Activated effector memory CD4-positive, alpha-beta T cell treated with anti-CD3 and anti-CD28 coated beads, Interleukin-2, amount 50 U/mL, for 16 hours (primary cell): Measurements from ENCODE around the gene ENTREP1.

Experiments
- DNase-seq: peaks from one replicate; pipeline ENCODE4 v3.0.0-alpha.2; 2020

ENTREP1 gene

DNA sequence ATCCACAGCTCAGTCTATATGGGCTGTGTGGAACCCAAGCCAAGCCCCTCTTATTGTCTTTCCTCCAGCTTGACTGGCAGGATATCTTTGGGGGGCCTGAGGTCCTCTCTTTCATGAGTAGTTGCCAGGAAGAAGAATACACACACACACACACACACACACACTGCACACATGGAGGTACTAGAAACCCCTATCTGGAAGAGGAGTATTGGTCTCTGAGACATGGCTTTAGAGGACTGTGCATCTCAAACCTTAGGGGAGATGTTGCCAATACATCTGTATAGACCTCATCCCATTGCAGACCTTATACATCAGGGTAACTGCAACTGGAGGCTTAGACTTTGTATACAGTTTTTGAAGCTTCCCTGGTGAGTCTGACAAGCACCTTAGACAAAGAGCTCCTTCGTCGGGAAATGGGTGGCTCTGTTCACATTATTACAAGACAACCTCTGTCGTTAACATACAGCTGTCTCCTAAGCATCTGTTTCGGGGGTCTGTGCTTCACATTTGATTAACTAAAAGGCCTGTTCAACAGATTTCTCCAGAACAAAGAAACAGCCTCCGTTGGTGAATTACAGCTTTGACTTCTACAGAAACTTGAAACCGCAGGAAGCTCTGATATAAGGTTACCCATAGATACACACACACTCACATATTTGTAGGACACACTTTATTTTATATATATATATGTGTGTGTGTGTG lies 5.5 kb upstream of the ENTREP1 start:
- no peak for DNase-seq

DNA sequence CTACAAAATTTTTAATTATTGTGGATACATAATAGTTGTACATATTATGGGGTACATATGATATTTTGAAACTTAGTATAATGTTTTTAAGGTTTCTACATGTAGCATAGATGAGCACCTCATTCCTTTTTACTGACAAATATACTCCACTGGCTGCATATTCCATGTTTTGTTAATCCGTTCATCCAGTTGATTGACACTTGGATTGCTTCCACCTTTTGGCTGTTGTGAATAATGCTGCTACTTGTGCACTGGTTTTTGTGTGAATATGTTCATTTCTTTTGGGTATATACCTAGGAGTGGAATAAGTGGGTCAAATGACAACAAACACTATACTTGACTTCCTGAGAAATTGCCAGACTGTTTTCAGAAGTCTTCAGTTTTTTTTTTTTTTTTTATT lies 2.8 kb upstream of the ENTREP1 start:
- no peak for DNase-seq

DNA sequence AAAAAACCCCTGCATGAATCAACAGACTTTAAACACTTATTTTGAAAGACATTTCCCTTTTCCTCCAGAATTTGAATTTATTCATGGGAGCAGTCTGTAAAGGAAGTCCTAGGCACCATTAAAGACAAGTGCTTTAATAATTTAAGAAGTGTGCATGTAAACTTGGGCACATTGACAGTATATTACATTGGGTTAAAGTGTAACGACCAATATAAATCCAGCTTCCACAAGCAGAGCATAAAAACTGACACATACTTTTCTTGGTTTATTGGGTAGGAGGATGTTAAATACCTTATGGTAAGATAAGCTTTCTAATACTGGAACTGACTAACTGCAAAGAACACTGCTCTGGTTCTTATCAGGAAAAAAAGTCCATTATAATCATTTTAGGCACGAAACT lies 1.2 kb upstream of the ENTREP1 start:
- no peak for DNase-seq

DNA sequence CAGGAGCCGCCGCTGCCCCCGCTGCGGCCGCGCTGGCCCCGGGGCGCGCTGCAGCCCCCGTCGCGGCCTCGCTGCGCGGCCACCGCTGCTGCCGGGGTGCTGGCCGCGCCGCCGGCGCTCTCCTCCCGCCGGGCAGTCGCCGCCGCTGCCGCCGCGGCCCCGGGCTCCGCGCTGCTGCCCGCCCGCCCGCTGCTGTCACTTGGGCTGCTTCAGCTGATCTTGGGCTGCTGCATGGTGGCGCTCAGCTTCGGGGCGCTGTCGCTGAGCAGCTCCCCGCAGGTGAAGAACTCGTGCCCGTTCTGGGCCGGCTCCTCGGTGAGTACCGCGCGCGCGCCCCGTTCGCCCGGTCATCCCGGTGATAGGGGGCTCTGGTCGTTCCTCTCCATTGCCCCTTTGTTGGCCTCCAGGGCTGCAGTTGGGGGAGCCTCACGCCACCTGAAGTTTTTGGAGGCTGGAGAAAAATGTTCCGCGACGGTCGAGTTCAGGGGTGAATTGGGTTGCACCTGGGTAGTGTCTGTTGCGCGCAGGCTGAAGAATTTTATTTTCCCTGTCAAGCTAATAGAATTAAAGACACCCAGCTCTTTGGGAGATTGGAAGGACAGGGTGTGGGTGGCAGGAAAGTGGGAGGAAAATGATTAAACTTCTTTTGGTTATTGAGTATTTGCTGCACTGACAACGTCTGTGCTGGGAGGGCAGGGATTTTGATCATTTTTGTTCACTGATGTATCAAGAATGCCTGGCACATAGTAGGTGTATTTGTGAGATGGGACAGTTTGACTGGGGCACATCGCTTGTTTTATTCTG lies 596 bp downstream of the ENTREP1 start:
- DNase-seq = no peak

DNA sequence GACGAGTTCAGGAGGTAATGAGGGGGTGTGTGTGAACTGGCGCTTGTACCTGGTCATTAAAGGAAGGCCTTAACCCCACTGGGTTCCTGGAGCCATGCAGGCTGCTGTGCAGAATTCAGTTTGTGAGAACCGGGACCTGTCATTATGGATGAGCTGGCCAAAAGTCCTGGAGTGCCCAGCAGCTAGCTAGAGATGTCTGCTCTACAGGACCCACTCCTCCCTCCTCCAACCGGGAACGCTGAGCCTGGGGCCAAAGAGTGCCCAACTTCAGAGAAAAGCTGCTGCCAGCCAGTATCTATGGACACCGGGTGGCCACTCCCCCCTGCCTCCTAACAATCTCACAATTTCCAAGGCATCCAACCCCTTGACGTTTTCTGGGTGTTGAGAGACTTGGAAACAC lies 1.2 kb downstream of the ENTREP1 start:
- DNase-seq = no peak

DNA sequence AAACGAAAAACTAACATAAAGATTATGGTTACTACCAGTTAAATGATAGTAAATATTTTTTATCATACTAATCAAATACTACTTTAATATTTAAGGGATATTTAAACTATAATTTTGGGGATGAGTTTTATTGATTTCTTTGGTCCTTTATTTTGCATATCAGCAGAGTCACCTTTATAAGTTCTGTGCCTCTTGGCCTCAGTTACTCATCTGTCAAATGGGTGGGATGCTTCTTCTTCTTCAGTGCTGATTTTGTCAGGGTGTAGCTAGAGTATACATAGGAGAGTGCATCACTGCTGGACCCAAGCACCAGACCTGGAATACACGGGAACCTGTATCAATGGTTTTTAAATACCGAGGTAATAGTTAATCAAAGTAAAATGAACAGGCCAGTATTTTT lies 5.6 kb downstream of the ENTREP1 start:
- DNase-seq = no peak

DNA sequence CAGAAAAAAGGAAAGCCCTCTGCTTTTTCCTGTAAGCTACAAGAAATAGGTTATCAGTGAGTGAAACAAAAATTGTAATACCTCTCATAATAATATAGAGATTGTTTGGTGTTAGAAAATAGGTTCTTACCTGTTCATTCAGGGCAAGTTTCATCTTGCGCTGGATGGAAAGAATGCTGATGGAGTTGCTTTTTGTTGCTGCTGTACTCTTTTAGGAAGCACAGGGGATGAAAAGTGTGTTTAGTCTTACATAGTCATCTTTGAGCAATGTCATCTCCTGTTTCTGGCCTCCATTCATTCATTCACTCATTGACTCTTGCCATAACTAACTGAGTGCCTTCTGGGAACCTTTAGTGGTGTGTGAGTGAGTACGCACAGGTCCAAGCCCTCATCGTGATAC lies 6.4 kb downstream of the ENTREP1 start:
- no peak for DNase-seq

DNA sequence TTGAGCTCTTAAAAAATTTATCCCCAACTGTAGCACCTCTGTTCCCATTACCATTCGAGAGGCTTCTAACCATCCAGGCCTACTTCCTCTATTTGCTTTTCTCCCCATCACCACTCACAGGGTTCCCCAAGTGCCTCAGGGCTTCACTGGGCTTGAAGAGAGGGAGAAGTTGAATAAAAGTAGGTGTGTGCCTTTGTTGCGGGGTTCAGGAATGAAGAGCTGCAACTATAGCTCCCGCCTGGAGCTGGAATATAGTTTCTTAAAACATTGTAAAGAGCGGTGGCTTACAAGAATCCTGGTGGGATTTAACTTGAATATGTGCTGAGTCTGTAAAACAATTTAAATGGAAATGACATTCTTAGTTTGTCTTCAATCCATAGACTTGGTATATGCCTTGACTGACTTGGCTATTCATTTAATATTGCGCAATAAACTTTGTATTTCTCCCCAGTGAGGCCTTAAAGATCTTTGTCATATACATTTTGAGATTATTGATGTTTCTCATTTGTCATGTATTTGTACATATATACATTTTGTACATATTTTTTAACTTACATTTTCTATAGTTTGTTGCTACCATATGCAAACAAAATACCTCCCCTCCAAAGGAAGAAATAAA lies 7.2 kb downstream of the ENTREP1 start:
- no peak for DNase-seq

DNA sequence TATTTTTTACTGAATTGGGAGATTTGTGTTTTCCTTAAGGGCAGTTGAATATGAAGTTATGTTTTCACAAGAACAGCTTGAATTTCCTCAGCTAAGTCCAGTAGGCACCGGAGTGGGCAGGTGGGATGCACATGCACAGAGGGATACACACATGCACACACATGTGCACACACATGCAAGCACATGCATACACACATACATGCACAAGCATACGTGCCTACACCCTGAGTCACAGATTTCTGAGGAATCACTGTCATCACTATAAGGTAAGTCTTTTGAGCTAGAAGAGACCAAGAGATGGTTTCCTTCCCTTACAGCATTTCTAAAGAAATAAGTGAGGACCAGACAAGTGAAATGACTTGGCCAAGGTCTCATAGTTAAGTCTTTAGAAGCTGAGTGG lies 8.7 kb downstream of the ENTREP1 start:
- DNase-seq = no peak

DNA sequence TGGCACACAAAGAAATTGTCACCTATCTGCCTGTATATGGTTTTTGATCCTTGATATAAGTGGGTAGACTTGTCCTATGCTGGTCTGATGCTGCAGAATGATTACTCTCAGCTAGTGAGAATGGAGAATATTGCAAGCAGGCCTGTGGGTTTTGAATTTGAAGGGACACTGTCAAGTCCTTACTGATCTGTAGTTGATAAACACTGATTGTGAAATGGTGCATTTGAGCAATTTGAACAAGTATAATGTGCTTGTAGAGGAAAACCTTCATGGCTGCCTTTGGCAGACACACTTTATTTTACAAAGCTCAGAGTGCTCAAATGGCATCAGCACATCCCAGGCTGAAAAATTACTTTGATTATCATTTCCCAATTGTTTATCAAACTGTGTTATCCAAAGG lies 9.3 kb downstream of the ENTREP1 start:
- DNase-seq = no peak

DNA sequence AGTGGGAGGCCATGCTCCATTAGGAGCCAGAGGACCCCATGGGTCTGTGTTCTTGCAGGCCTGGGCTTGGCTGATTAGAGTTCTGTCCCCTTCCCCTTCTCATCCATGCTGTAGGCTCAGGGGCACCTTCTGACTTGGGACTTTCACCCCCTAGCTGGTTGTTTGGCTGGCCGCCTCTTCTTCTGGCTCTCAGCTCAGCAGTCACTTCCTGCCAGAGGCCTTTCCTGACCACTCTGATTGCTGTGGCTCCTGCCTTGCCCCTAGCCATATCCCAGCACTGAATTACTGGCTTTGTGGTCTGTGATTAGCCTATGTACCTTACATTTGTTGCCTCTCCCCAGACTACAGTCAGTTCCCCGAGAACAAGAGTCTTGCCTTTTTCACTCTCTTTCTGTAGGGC lies 14.6 kb downstream of the ENTREP1 start:
- DNase-seq = no peak

DNA sequence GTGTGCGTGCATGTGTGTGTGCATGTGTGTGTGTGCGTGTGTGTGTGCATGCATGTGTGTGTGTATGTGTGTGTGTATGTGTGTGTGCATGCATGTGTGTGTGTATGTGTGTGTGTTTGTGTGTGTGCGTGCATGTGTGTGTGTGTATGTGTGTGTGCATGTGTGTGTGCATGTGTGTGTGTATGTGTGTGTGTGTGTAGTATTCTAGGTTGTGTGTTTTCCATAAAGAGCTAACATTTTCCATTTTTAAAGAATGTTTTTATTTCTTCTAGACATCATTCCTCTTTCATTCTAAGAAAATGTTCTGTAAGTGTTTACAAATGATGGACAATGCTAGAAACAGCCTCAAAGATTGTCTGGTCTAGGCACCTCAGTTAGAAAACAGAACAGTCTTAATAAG lies 15.6 kb downstream of the ENTREP1 start:
- DNase-seq = no peak

DNA sequence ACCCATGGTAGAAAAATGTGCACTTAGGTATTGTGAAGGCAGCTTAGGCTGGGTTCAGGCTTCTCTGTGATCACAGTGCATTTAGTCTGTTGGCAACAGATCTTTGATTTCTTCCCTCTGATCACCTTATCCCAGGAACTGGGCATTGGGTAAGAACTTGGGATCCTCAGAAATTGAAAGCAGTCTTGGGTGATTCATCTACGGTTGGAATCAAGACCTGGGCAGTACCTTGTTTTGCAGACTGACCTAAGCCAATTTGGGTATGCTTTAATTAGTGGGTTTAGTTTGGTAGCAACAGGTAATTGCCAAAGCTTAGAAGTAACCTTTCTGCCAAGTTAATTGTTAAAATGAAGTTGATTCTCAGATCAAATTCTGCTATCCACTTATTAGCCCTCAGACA lies 17.8 kb downstream of the ENTREP1 start:
- DNase-seq = no peak

DNA sequence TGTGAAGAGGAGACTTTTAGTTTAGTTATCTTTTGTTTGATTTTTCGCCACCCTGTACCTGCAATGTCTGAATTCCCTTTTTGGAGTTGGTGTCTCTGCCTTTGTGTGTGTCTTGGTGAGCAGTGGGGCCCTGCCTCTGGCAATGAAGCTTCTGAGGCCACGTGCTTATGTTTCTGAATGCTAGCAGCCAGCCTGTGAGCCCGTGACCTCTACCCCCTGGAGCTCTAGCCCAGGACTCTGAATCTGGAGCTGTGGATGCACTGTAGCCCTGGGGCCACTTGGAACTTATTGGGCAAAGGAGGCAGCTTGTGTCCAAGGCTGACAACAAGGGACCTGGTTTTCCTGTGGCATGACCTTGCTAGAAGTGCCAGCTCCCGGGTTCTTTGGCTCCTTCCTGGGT lies 19.4 kb downstream of the ENTREP1 start:
- no peak for DNase-seq

DNA sequence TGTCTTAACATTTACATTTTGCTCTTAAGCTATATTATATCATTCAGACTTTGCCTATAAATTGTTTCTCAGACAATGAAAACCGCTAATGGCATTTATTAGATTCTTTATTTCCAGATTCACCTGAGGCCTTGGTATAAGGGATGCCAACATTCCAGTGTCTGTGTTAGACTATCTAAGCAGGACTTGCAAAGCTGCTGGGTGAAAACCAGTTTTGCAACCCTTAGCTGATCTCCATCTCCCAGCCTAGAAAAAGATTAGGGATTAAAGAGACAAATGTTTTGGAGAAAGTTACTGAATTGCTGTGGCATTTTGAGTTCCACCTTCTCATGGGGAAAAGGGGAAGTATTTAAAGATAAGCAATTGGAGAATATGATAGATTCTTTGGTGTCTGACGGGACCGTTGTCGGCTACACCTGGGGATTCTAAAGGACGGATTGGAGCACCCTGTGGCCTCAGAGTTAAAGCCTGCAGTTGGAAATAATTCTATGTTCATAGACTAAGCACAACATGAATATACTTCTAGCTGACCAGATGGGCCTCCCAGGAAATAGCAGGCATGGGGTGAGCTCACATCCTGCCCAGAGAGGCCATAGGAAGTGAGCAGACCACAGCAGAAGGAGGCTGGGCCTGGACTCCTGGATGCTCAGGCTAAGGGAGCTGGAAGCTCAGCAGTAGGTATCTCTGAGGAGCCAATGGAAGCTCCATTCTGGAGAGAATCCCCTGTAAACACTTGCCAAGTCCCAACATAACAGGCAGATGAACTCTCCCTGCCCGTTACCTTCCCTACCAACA lies 21.8 kb downstream of the ENTREP1 start:
- no peak for DNase-seq

DNA sequence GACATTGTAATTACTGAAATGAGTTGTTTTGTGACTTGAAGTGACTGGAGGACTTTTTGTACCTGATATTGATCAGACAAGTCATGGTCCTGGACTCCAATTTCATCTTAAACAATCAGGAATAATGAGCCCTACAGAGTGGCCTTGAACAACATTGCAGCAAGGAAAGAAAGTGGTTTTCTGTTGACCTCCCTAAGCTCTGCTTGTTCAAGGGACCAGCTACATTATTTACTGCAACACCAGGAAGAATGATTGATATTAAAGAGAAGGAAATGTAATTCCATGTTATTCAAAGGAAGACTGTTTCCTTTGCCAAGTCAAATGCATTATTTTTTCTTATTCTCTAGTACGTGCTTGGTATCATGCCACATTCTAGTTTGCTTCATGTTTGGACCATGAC lies 22.6 kb downstream of the ENTREP1 start:
- no peak for DNase-seq

DNA sequence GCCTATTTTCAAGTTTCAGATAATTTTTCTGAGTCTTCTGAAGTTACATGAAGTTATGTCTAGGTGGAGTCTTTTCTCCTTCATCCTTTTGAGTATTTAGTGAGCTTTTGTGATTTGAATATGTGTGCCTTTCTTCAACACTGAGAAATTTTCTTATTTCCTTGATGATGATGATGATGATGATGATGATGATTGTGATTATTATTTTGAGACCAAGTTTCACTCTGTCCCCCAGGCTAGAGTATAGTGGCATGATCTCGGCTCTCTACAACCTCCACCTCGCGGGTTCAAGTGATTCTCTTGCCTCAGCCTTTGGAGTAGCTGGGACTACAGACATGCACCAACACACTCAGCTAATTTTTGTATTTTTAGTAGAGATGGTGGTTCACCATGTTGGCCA lies 26.2 kb downstream of the ENTREP1 start:
- DNase-seq = no peak

DNA sequence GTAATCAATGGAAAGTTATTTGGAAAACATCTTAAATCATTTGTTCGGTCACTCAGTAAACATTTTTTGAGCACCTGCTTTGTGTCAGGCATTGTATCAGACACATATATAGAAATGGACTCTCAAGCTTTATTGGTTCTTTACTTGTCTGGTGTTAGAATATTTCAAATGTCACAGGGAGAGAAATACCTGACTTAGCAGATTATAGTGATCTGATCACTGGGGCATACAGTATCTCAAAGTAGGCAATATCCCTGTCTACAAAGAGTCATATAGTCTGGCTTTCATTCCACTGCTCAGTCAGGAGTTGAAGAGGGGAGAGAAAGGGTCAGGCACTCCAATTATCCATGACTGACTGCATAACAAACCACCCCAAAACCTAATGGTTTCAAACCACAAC lies 30.2 kb downstream of the ENTREP1 start:
- DNase-seq = no peak

DNA sequence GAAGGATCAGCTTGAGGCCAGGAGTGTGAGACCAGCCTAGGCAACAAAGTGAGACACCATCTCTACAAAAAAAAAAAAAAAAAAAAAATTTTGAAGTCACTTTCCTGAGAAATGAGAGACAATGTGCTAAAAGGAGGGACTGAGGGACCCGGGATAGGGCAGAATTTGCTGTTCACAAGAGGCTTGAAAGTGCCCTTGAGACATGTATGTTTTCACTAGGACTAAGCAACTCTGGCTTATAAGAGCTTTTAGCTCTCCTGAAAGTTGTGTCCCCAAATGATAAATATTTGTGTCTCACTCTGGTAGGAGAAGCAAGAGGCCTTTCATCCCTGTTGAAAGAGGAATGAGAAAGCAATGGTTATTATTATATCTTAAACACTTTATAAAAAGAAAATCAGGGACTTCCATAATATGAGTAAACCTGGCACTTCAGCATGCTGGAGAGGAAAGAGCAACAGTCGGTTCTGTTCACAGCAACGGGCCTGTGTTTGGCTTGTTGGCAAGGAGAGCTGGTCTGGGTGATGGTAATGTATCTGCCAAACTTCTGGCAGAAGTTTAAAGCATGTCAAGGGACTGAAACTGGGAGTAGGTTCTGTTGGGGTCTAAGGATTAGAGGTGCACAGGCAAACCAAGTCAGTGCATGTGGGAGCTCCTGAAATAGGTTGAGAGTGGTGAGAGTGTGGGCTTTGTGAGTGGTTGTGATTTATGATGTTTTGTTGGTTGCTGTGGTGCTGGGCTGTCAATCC lies 32.2 kb downstream of the ENTREP1 start:
- no peak for DNase-seq

DNA sequence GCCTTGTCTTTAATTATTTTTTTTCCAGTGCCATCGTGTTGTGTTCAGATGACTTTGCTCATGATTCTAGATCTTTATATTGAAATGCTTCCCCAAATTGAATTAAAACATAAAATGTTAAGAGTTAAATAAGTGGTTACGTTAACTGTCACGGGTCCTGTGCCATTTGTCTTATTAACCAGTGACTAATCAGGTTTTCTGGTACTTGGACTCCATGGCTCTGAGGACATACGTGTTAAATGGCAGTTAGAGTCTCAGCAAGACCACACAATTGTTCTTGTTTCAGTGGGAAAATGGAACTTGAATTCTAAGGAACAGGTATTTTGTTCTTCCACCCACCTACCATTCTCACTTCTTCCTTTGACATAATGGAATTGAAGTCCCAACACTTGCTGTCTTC lies 32.8 kb downstream of the ENTREP1 start:
- DNase-seq = no peak

DNA sequence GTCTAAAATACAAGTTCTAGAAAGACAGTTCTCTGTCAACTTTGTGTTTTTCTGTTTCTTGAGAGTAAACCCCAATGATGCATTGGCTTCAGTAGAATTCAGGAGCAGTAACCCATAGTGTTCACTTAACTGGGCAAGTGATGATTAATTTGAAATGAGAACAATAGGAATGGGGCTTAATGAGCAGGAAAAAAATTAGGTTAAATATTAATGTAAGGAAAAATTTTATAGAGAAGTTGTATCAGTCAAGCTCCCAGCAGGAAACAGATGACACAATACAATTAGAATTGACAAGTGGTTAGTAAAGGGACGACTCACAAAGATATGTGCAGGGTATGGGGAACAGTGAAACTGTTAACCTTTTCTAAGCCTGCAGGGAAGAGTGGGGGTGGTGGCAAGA lies 38.2 kb downstream of the ENTREP1 start:
- DNase-seq = no peak

DNA sequence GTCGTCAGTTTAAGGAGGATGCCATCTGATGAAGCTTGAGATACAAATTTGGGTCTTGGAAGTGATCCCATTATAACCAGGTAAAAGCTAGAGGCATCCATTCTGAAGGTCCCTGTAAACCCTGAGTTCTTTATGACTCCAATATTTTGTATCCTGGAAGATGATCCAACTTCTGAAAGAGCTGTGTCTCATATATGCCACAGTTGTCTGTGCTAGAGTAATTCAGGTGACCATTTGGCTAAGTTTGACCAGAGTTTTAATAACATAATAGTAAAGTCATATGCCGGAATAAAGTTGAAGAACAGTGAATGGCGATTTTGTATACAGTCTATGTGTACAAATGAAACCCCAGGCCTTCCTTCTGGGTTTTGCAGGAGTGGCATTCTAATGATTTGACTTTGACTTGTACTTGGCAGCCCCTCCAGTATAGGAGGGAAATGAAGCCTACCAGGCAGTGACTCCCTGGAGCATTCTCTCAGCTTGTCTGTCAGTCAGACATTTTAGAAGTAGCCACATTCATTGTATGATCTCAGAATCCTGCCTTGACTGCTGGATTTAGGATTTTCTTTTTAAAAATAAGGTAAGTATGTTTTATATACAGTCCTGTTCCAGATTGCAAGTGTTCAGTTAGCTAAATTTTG lies 39.6 kb downstream of the ENTREP1 start:
- no peak for DNase-seq
